Activated T-helper 1 cell treated with Interleukin-2 at 50 U/mL for 16 hours (primary cell): ENCODE measurements around the gene LILRA1.
"Not testable (repeated sequence)": the region's sequence is repeated elsewhere in the genome, so short reads cannot be mapped to it uniquely, and the experiment has no call there.

Source experiments
- DNase-seq: peaks from one replicate; pipeline ENCODE4 v3.0.0-alpha.2; 2020; ENCODE audit warnings: low read depth

The LILRA1 gene

GRCh38 chr19:54593445-54593844, at the start of gene LILRA1:
LILRA1 (plus strand) TSS chr19:54593632; CDS start chr19:54594245, 613 bp downstream.
- not testable (repeated sequence) for DNase-seq

GRCh38 chr19:54548806-54549205, 44.6 kb upstream of the LILRA1 start:
- no peak for DNase-seq

GRCh38 chr19:54549224-54549623, 44.2 kb upstream of the LILRA1 start:
- DNase-seq: no peak

GRCh38 chr19:54551293-54551692, 42.1 kb upstream of the LILRA1 start:
- no peak for DNase-seq

- DNase-seq: no peak
These were observed 41.2 kb upstream of the LILRA1 start for GRCh38 chr19:54551950-54552912.

GRCh38 chr19:54552913-54553310, 40.5 kb upstream of the LILRA1 start:
- no peak for DNase-seq

GRCh38 chr19:54554006-54554405, 39.4 kb upstream of the LILRA1 start:
- no peak for DNase-seq

- DNase-seq: no peak
These were observed 38.5 kb upstream of the LILRA1 start for GRCh38 chr19:54554896-54555295.

GRCh38 chr19:54556194-54556593, 37.2 kb upstream of the LILRA1 start:
- DNase-seq: no peak

- no peak for DNase-seq
These were observed 35.1 kb upstream of the LILRA1 start for GRCh38 chr19:54558339-54558738.

- DNase-seq: no peak
These were observed 32.5 kb upstream of the LILRA1 start for GRCh38 chr19:54560881-54561385.

GRCh38 chr19:54561840-54562239, 31.6 kb upstream of the LILRA1 start:
- no peak for DNase-seq

- not testable (repeated sequence) for DNase-seq
These were observed 30.2 kb upstream of the LILRA1 start for GRCh38 chr19:54563206-54563605.

GRCh38 chr19:54570316-54570715, 23.1 kb upstream of the LILRA1 start:
- no peak for DNase-seq

- not testable (repeated sequence) for DNase-seq
These were observed 21.5 kb upstream of the LILRA1 start for GRCh38 chr19:54571715-54572615.

GRCh38 chr19:54572696-54573311, 20.6 kb upstream of the LILRA1 start:
- no peak for DNase-seq

- no peak for DNase-seq
These were observed 20.0 kb upstream of the LILRA1 start, which contains the start of gene LILRA2 for GRCh38 chr19:54573330-54573872. LILRA2 (plus strand) TSS chr19:54573790; CDS start chr19:54573879, 89 bp downstream.

GRCh38 chr19:54574051-54574450, 19.4 kb upstream of the LILRA1 start:
- no peak for DNase-seq

- no peak for DNase-seq
These were observed 18.8 kb upstream of the LILRA1 start for GRCh38 chr19:54574527-54575056.

- not testable (repeated sequence) for DNase-seq
These were observed 18.2 kb upstream of the LILRA1 start for GRCh38 chr19:54575205-54575604.

- DNase-seq: no peak
These were observed 16.9 kb upstream of the LILRA1 start for GRCh38 chr19:54576411-54576976.
